Smooth muscle cell of the brain vasculature (primary cell): ENCODE data around the gene ALPK3.

Source experiments
- DNase-seq: peaks from one replicate; pipeline ENCODE4 v3.0.0-alpha.2; 2012; ENCODE audit warnings: low read depth, low spot score

ALPK3 gene

GRCh38 chr15:84889991-84890669, 73.0 kb downstream of the ALPK3 start:
- no peak for DNase-seq

GRCh38 chr15:84890670-84891162, 73.6 kb downstream of the ALPK3 start:
- no peak for DNase-seq

GRCh38 chr15:84891339-84891738, 74.2 kb downstream of the ALPK3 start:
- DNase-seq = no peak

GRCh38 chr15:84892786-84893307, 75.7 kb downstream of the ALPK3 start:
- DNase-seq = no peak

GRCh38 chr15:84893607-84894006, 76.5 kb downstream of the ALPK3 start:
- DNase-seq = no peak

- no peak for DNase-seq
Observed at GRCh38 chr15:84894736-84895425, 77.7 kb downstream of the ALPK3 start.

- DNase-seq = no peak
Observed at GRCh38 chr15:84898761-84899160, 81.6 kb downstream of the ALPK3 start.

- no peak for DNase-seq
Observed at GRCh38 chr15:84899750-84900149, 82.6 kb downstream of the ALPK3 start.

- no peak for DNase-seq
Observed at GRCh38 chr15:84901540-84901939, 84.4 kb downstream of the ALPK3 start.

- no peak for DNase-seq
Observed at GRCh38 chr15:84903751-84904150, 86.6 kb downstream of the ALPK3 start.

- no peak for DNase-seq
Observed at GRCh38 chr15:84904419-84904818, 87.3 kb downstream of the ALPK3 start.

- DNase-seq = no peak
Observed at GRCh38 chr15:84905016-84905916, 88.1 kb downstream of the ALPK3 start.

- no peak for DNase-seq
Observed at GRCh38 chr15:84907731-84908130, 90.6 kb downstream of the ALPK3 start.

GRCh38 chr15:84908564-84908963, 91.4 kb downstream of the ALPK3 start:
- no peak for DNase-seq

GRCh38 chr15:84909029-84909428, 91.9 kb downstream of the ALPK3 start:
- no peak for DNase-seq

GRCh38 chr15:84909782-84910181, 92.6 kb downstream of the ALPK3 start:
- DNase-seq = no peak

- DNase-seq = no peak
Observed at GRCh38 chr15:84910928-84911623, 93.9 kb downstream of the ALPK3 start.

GRCh38 chr15:84911879-84912660, 94.9 kb downstream of the ALPK3 start:
- DNase-seq = peak; percentile 90

GRCh38 chr15:84913360-84913723, 96.2 kb downstream of the ALPK3 start:
- no peak for DNase-seq

GRCh38 chr15:84914351-84914750, 97.2 kb downstream of the ALPK3 start:
- DNase-seq = no peak
